22Rv1 (cell line): ENCODE measurements around the gene SLC2A4RG.

Experiments
- CTCF ChIP-seq: fragments of 450-650 bp; IDR thresholded peaks from 2 replicates; pipeline ENCODE4 v1.5.1; 2017; ENCODE audit warnings: mild to moderate bottlenecking
- ZFX ChIP-seq: fragments of 450-650 bp; IDR thresholded peaks from 2 replicates; pipeline ENCODE4 v1.6.1; 2017; ENCODE audit warnings: antibody characterized with exemption, borderline replicate concordance

GRCh38 chr20:63698739-63699465 is 40.7 kb upstream of the SLC2A4RG start:
- no peak for TF ChIP-seq CTCF
- no peak for TF ChIP-seq ZFX
